ENCODE results near the gene UBXN4.
"Not testable (repeated sequence)": the region's sequence is repeated elsewhere in the genome, so short reads cannot be mapped to it uniquely, and the experiment has no call there.

UBXN4 gene

GRCh38 chr2:135745545-135745944 lies 3.9 kb downstream of the UBXN4 start:
- DNase-seq, result no peak
- intact Hi-C loops (cut with DNase I), result no loop called here

- no peak for DNase-seq
- intact Hi-C loops (cut with DNase I), result no loop called here
These were observed 13.9 kb downstream of the UBXN4 start for GRCh38 chr2:135755573-135755972.

GRCh38 chr2:135756692-135757091 lies 15.0 kb downstream of the UBXN4 start:
- no peak for DNase-seq
- intact Hi-C loops (cut with DNase I), result no loop called here

GRCh38 chr2:135762022-135762421 lies 20.4 kb downstream of the UBXN4 start:
- no peak for DNase-seq
- intact Hi-C loops (cut with DNase I), result no loop called here

GRCh38 chr2:135762530-135762929 lies 20.9 kb downstream of the UBXN4 start:
- intact Hi-C loops (cut with DNase I), result no loop called here
- no peak for DNase-seq

- intact Hi-C loops (cut with DNase I), result no loop called here
These were observed 27.2 kb downstream of the UBXN4 start for GRCh38 chr2:135768863-135769262.

GRCh38 chr2:135773319-135773718 lies 31.7 kb downstream of the UBXN4 start:
- DNase-seq, result no peak
- intact Hi-C loops (cut with DNase I), result no loop called here

More at GRCh38 chr2:135768863-135769262, 27.2 kb downstream of the UBXN4 start:
- DNase-seq, result no peak

- intact Hi-C loops (cut with DNase I), result no loop called here
- no peak for DNase-seq
These were observed 32.3 kb downstream of the UBXN4 start for GRCh38 chr2:135773917-135774316.

GRCh38 chr2:135775420-135775819 lies 33.8 kb downstream of the UBXN4 start:
- intact Hi-C loops (cut with DNase I), result no loop called here
- peak in 2 of 42 donors; percentile 10 to 27 for DNase-seq

GRCh38 chr2:135776367-135776766 lies 34.7 kb downstream of the UBXN4 start:
- intact Hi-C loops (cut with DNase I), result no loop called here
- DNase-seq, result no peak

- intact Hi-C loops (cut with DNase I), result no loop called here
- DNase-seq, result no peak
These were observed 40.6 kb downstream of the UBXN4 start for GRCh38 chr2:135782231-135782630.

GRCh38 chr2:135783439-135783838 lies 41.8 kb downstream of the UBXN4 start:
- DNase-seq, result no peak
- intact Hi-C loops (cut with DNase I), result no loop called here

- DNase-seq, result no peak
- intact Hi-C loops (cut with DNase I), result no loop called here
These were observed 43.4 kb downstream of the UBXN4 start for GRCh38 chr2:135785032-135785431.

GRCh38 chr2:135786823-135787222 lies 45.2 kb downstream of the UBXN4 start:
- intact Hi-C loops (cut with DNase I), result no loop called here
- DNase-seq, result peak in 1 of 42 donors; percentile 9

GRCh38 chr2:135790423-135790822 lies 48.8 kb downstream of the UBXN4 start:
- intact Hi-C loops (cut with DNase I), result no loop called here

GRCh38 chr2:135791418-135792190 lies 49.9 kb downstream of the UBXN4 start:
- intact Hi-C loops (cut with DNase I), result no loop called here
- peak in 1 of 42 donors; percentile 31 for DNase-seq

More at GRCh38 chr2:135790423-135790822, 48.8 kb downstream of the UBXN4 start:
- peak in 1 of 42 donors; percentile 24 for DNase-seq

- DNase-seq, result peak in 1 of 42 donors; percentile 32
- intact Hi-C loops (cut with DNase I), result no loop called here
These were observed 50.9 kb downstream of the UBXN4 start for GRCh38 chr2:135792401-135793150.

- intact Hi-C loops (cut with DNase I), result not testable (repeated sequence)
These were observed 54.0 kb downstream of the UBXN4 start for GRCh38 chr2:135795641-135796040.

GRCh38 chr2:135796606-135797005 lies 55.0 kb downstream of the UBXN4 start:
- intact Hi-C loops (cut with DNase I), result no loop called here
- DNase-seq, result peak in 1 of 42 donors; percentile 9

More at GRCh38 chr2:135795641-135796040, 54.0 kb downstream of the UBXN4 start:
- DNase-seq, result peak in 1 of 42 donors; percentile 13

All from head of caudate nucleus (tissue), 42 donors.